Testis (tissue), 3 donors: ENCODE results near the gene TTLL3. TPM values are rescaled to one million over a fixed set of nuclear protein-coding genes. Genes with fewer than 3 reads are reported as not detected.
"Not testable (repeated sequence)": the region's sequence is repeated elsewhere in the genome, so short reads cannot be mapped to it uniquely, and the experiment has no call there.

Source experiments
- DNase-seq: peaks from one replicate; pipeline ENCODE4 v3.0.0-alpha.2; 2019
- H3K27ac ChIP-seq, 2 donors: fragments of 200-600 bp; sonication (generic); one replicate each; pipeline ENCODE4 v1.5.1; 2019
- H3K27me3 ChIP-seq: fragments of 200-600 bp; sonication (generic); one replicate; pipeline ENCODE4 v1.5.1; 2019
- H3K36me3 ChIP-seq: fragments of 200-600 bp; sonication (generic); one replicate; pipeline ENCODE4 v1.5.1; 2017; ENCODE audit warnings: low read depth; ENCODE audit errors: missing control alignments
- H3K4me1 ChIP-seq: fragments of 200-600 bp; sonication (generic); one replicate; pipeline ENCODE4 v1.5.1; 2019
- H3K4me3 ChIP-seq, 2 donors: fragments of 200-600 bp; sonication (generic); one replicate each; pipeline ENCODE4 v1.5.1; 2017 to 2019
- H3K9me3 ChIP-seq: fragments of 200-600 bp; sonication (generic); one replicate; pipeline ENCODE4 v1.5.1; 2017
- POLR2A ChIP-seq: fragments of 450-650 bp; IDR thresholded peaks from one replicate; pipeline ENCODE4 v1.6.1; 2017; ENCODE audit warnings: antibody characterized with exemption, mild to moderate bottlenecking, moderate library complexity
- WGBS, 2 donors: methylation state at CpG; one replicate each; pipeline ENCODE4 v1.1.5; 2018; 5-methylcytosine and 5-hydroxymethylcytosine counted together
- intact Hi-C: fragments of 100-400 bp; cut with DNase I; formaldehyde crosslinking; loops from one replicate; pipeline ENCODE4 v1.15.1; 2023; ENCODE audit warnings: low total_unique reads
- polyA plus RNA-seq: library from polyadenylated mRNA; stranded (reverse); fragments of 350-450 nt; fragmentation: Illumina TruSeq; extraction: RNeasy Lipid Tissue Mini Kit (QIAGEN cat#74804); gene quantifications from one replicate; pipeline ENCODE4 v1.2.3, GENCODE V29; 2014; ENCODE audit warnings: low read depth, low replicate concordance; ENCODE audit not compliant: insufficient read depth
- total RNA-seq, 2 donors: library from RNA; depleted of rRNA; stranded (reverse); fragments of >200 nt; gene quantifications; one replicate each; pipeline ENCODE4 v1.2.3, GENCODE V29; 2016
- TF ChIP-seq, protein P1 (sequence below), 3 experiments: fragments of 450-650 bp in 2 of 3; fragments of 200-600 bp in 1 of 3; sonication (generic) in 1 of 3; IDR thresholded peaks; one replicate each; pipeline ENCODE4 v1.5.1; 2016 to 2019; ENCODE audit warnings: antibody characterized with exemption in 3 of 3, mild to moderate bottlenecking in 2 of 3, moderate library complexity in 1 of 3

TTLL3 gene
- total and polyA plus RNA-seq, 3 donors from 2014 or later: 104 to 163 (median 142) TPM

DNA sequence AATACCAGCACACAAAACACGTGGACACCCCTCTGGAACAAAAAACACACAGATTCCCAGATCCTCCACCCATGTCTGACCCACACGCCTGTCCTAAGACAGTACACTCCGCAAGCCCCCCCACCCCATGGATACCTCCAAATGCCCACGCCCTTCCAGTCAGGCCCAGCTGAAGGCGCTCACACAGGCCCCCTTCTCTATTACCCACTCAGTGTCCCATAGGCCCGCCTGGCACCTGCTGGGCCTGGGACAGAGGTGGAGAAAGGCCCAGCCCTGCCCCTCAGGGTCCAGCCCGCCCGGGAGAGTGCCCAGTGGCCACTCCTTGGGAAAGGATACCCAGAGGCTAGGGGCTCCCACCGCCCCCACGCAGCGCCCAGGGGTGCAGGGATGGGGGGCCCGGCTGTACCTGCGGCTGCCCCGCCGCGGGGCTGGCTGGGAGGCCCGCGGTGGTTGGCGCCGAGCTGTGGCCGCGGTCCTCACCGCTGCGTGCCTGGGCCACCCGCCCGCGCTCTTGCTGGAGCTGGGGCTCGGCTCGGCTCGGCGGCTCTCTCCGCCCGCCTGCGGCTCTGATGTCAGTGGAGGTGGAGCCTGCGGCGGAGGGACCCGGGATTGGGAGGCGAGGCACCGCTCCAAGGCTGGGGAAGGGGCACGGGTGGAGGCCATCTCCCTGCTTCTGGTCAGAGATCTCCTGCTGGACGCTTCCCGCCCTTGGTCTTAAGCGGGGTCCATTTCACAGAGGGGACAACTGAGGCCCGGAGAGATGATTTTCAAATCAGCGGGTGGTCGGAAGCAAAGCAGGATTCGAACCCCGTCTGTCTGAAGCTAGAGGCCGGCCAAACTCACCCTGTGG lies 40.4 kb upstream of the TTLL3 start, which contains the start of gene CAMK1:
TSS of gene CAMK1 (minus strand) at position 522 of the 850 bp plus-strand sequence. CDS start 2,198 bp downstream, outside the sequence.
- WGBS, 2 donors: 5 to 7% methylated on average over 18 to 27 of the region's 49 CpGs
- Histone ChIP-seq H3K36me3 (no peaks in the 10 kb centered on the region), H3K4me1 (peaks cover 32% of the 10 kb centered on the region), H3K27ac (peak within 1 kb of the TSS; percentile 91 to 96), H3K4me3 (peak within 1 kb of the TSS; percentile 71 to 83), H3K27me3 (no peaks in the 10 kb centered on the region), H3K9me3 (no peaks in the 10 kb centered on the region)
- peak; percentile 85 for DNase-seq
- TF ChIP-seq POLR2A: peak; percentile 14
- TF ChIP-seq, protein P1, sequence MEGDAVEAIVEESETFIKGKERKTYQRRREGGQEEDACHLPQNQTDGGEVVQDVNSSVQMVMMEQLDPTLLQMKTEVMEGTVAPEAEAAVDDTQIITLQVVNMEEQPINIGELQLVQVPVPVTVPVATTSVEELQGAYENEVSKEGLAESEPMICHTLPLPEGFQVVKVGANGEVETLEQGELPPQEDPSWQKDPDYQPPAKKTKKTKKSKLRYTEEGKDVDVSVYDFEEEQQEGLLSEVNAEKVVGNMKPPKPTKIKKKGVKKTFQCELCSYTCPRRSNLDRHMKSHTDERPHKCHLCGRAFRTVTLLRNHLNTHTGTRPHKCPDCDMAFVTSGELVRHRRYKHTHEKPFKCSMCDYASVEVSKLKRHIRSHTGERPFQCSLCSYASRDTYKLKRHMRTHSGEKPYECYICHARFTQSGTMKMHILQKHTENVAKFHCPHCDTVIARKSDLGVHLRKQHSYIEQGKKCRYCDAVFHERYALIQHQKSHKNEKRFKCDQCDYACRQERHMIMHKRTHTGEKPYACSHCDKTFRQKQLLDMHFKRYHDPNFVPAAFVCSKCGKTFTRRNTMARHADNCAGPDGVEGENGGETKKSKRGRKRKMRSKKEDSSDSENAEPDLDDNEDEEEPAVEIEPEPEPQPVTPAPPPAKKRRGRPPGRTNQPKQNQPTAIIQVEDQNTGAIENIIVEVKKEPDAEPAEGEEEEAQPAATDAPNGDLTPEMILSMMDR (IDR thresholded peaks at IDR 0.05): peak in 1 of 3 experiments; percentile 7
- intact Hi-C loops: no loop called here

DNA sequence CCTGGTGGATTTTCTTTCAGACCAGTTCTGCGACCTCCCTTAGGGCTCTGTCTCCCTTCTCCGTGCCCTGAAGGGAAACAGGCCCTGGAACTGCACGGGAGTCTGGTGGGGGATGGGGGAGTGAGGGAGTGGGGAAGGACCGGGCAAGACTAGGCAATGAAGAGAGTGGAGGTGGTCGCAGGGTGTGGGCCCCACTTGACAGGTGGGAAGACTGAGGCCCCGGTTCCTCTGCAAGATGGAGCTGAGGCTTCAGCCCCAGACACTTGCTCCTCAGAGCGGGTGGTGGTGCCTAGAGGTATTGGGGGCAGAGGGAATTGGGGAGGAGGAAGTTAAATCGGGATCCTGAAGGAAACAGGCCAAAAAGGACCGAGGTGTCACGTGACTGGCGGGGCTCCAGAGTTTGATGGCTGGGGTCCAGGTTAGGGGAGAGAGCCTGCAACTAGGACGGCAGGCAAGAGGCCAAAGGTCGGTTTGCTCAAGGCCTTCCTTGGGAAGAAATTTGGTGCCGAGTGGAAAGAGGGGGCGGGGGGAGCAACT lies 39.7 kb upstream of the TTLL3 start:
- WGBS, 2 donors: 4 to 5% methylated on average over 15 of the region's 15 CpGs
- Histone ChIP-seq H3K4me1 (peaks cover 38% of the 10 kb centered on the region), H3K9me3 (no peaks in the 10 kb centered on the region), H3K27ac (peak overlapping the region; percentile 91 to 96), H3K4me3 (peak overlapping the region; percentile 71 to 83), H3K36me3 (no peaks in the 10 kb centered on the region), H3K27me3 (no peaks in the 10 kb centered on the region)
- TF ChIP-seq, protein P1 (IDR thresholded peaks at IDR 0.05): no peak
- no peak for TF ChIP-seq POLR2A
- intact Hi-C loops: no loop called here
- DNase-seq: peak; percentile 95

DNA sequence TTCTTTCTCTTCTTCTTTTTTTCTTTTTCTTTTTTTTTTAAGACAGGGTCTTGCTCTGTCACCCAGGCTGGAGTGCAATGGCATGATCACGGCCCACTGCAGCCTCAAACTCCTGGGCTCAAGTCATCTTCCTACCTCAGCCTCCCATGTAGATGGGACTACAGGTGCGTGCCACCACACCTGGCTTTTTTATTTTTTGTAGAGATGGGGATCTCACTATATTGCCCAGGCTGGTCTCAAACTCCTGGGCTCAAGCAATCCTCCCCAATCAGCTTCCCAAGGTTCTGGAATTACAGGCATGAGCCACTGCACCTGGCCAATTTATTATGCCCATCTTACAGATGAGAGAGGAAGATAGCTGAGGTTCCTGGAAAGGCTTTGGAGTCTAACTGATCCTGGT lies 39.1 kb upstream of the TTLL3 start:
- WGBS, 2 donors: 68 to 80% methylated on average over 2 of the region's 2 CpGs
- H3K4me1 ChIP-seq: peaks cover 44% of the 10 kb centered on the region

GRCh38 chr3:9776896-9777693 lies 33.0 kb upstream of the TTLL3 start:
- Histone ChIP-seq H3K36me3 (no peaks in the 10 kb centered on the region), H3K9me3 (no peaks in the 10 kb centered on the region), H3K4me1 (peaks cover 43% of the 10 kb centered on the region), H3K4me3 (no peak overlapping the region), H3K27ac (peak overlapping the region in 1 of 2 donors; percentile 59), H3K27me3 (no peaks in the 10 kb centered on the region)
- no peak for TF ChIP-seq POLR2A
- TF ChIP-seq, protein P1 (IDR thresholded peaks at IDR 0.05): no peak
- intact Hi-C loops: no loop called here
- DNase-seq: no peak
- WGBS, 2 donors: 68 to 75% methylated on average over 5 of the region's 5 CpGs

More for the DNA sequence above, 39.1 kb upstream of the TTLL3 start:
- H3K36me3 ChIP-seq, H3K4me3 ChIP-seq, H3K27me3 ChIP-seq, DNase-seq, intact Hi-C loops, H3K9me3 ChIP-seq: not testable (repeated sequence)
- peak overlapping the region; percentile 91 to 96 for H3K27ac ChIP-seq

- intact Hi-C loops: no loop called here
- Histone ChIP-seq H3K36me3 (no peaks in the 10 kb centered on the region), H3K4me3 (no peak overlapping the region), H3K4me1 (peaks cover 43% of the 10 kb centered on the region), H3K27ac (peak overlapping the region in 1 of 2 donors; percentile 59), H3K27me3 (no peaks in the 10 kb centered on the region), H3K9me3 (no peaks in the 10 kb centered on the region)
- TF ChIP-seq, protein P1 (IDR thresholded peaks at IDR 0.05): no peak
- TF ChIP-seq POLR2A: no peak
- 83% methylated on average over 1 of the region's 1 CpG for WGBS, 2 donors
- DNase-seq: no peak
These were observed 32.4 kb upstream of the TTLL3 start for GRCh38 chr3:9777694-9778021.
